B cell (primary cell): Measurements from ENCODE around the gene SACM1L. TPM values are rescaled to one million over a fixed set of nuclear protein-coding genes. Genes with fewer than 3 reads are reported as not detected.

Source experiments
- ATAC-seq: fragments of 200-7000 bp; cut with Tn5 transposase; one replicate; pipeline ENCODE4 v1.10.0; 2021; ENCODE audit warnings: low read depth, mild to moderate bottlenecking, moderate number of reproducible peaks, moderate library complexity
- CTCF ChIA-PET: fragments of 350-600 bp; sonication (Branson Sonifier 250); formaldehyde crosslinking; loops from one replicate; lab custom pipeline; 2021; ENCODE audit warnings: antibody characterized with exemption, inconsistent platforms; lab: Charles Lee
- POLR2A ChIA-PET: fragments of 350-600 bp; sonication (Branson Sonifier 250); formaldehyde crosslinking; loops from one replicate; lab custom pipeline; 2021; ENCODE audit warnings: antibody characterized with exemption; lab: Charles Lee
- DNase-seq: peaks from one replicate; pipeline ENCODE4 v3.0.0; 2013
- H2AFZ ChIP-seq: 2 replicates; pipeline ENCODE4 v1.6.1; 2012; ENCODE audit warnings: mild to moderate bottlenecking, low read depth, low read length; ENCODE audit not compliant: insufficient read depth, poor library complexity, severe bottlenecking
- H3K27ac ChIP-seq, 2 donors: 1 replicate in 1 of 2; 2 replicates in 1 of 2; pipeline ENCODE4 v1.5.1; 2012 to 2013; ENCODE audit warnings: low read length in 2 of 2, mild to moderate bottlenecking in 2 of 2, moderate library complexity in 1 of 2
- H3K27me3 ChIP-seq, 4 experiments: fragments of 200-600 bp in 1 of 4; sonication (generic) in 1 of 4; replicated peaks in 1 of 4; 1 replicate in 2 of 4; 2 replicates in 2 of 4; pipeline versions ENCODE4 v1.6.1 to v1.7.0; 2013 to 2016; ENCODE audit warnings: low read length in 3 of 4, mild to moderate bottlenecking in 2 of 4, mixed read lengths in 1 of 4, moderate library complexity in 1 of 4; ENCODE audit not compliant: insufficient read depth in 4 of 4, control insufficient read depth in 3 of 4; ENCODE audit errors: control extremely low read depth in 1 of 4
- H3K36me3 ChIP-seq, 2 experiments: replicated peaks in 1 of 2; 1 replicate in 1 of 2; 2 replicates in 1 of 2; pipeline versions ENCODE4 v1.6.1 to v1.7.1; 2013; ENCODE audit warnings: low read length in 1 of 2; ENCODE audit not compliant: insufficient read depth in 2 of 2, control insufficient read depth in 1 of 2; ENCODE audit errors: control extremely low read depth in 1 of 2, extremely low read depth in 1 of 2
- H3K4me1 ChIP-seq, 2 donors: fragments of 200-600 bp in 1 of 2; sonication (generic) in 1 of 2; 1 replicate in 1 of 2; 2 replicates in 1 of 2; pipeline versions ENCODE4 v1.5.1 to v1.6.1; 2013 to 2017; ENCODE audit warnings: low read length in 2 of 2; ENCODE audit not compliant: control insufficient read depth in 2 of 2, insufficient read depth in 2 of 2
- H3K4me2 ChIP-seq: replicated peaks from 2 replicates; pipeline ENCODE3; 2012; ENCODE audit warnings: mild to moderate bottlenecking, low read depth, low read length; ENCODE audit not compliant: poor library complexity, severe bottlenecking
- H3K4me3 ChIP-seq, 5 experiments: fragments of 200-600 bp in 1 of 5; sonication (generic) in 1 of 5; 1 replicate in 3 of 5; 2 replicates in 2 of 5; pipeline versions ENCODE4 v1.5.1 to v1.7.0; 2011 to 2016; ENCODE audit warnings: low read length in 4 of 5, mild to moderate bottlenecking in 4 of 5, low read depth in 2 of 5, control low read depth in 1 of 5, moderate library complexity in 1 of 5; ENCODE audit not compliant: insufficient read depth in 1 of 5; ENCODE audit errors: control extremely low read depth in 1 of 5, extremely low read depth in 1 of 5
- H3K79me2 ChIP-seq: fragments of 200-600 bp; sonication (generic); one replicate; pipeline ENCODE4 v1.6.0; 2016; ENCODE audit warnings: low read length; ENCODE audit not compliant: control insufficient read depth, insufficient read depth
- H3K9ac ChIP-seq: fragments of 200-600 bp; sonication (generic); 2 replicates; pipeline ENCODE4 v1.6.1; 2017; ENCODE audit warnings: mild to moderate bottlenecking, low read length, moderate library complexity
- H3K9me3 ChIP-seq, 3 donors: one replicate each; pipeline versions ENCODE4 v1.6.1 to v1.7.1; 2013; ENCODE audit warnings: low read length in 2 of 3; ENCODE audit not compliant: control insufficient read depth in 2 of 3, insufficient read depth in 1 of 3; ENCODE audit errors: control extremely low read depth in 1 of 3
- H4K20me1 ChIP-seq: 2 replicates; pipeline ENCODE4 v1.6.0; 2012; ENCODE audit warnings: mild to moderate bottlenecking, low read length; ENCODE audit not compliant: insufficient read depth, control insufficient read depth, poor library complexity, severe bottlenecking
- H3K27ac Mint-ChIP-seq: one replicate; pipeline ENCODE4 v1.8.0; 2021; ENCODE audit warnings: mixed read lengths
- H3K27me3 Mint-ChIP-seq: one replicate; pipeline ENCODE4 v1.8.0; 2021; ENCODE audit warnings: mixed read lengths
- H3K4me1 Mint-ChIP-seq: one replicate; pipeline ENCODE4 v1.8.0; 2021; ENCODE audit warnings: mixed read lengths
- H3K4me3 Mint-ChIP-seq: one replicate; pipeline ENCODE4 v1.8.0; 2021; ENCODE audit warnings: mixed read lengths
- H3K9me3 Mint-ChIP-seq: one replicate; pipeline ENCODE4 v1.8.0; 2022; ENCODE audit warnings: mixed read lengths; ENCODE audit not compliant: insufficient read depth
- EZH2 ChIP-seq: IDR thresholded peaks from 2 replicates; pipeline ENCODE4 v1.6.1; 2012; ENCODE audit warnings: borderline replicate concordance, low read depth, mild to moderate bottlenecking, moderate library complexity, low read length; ENCODE audit not compliant: insufficient read depth, poor library complexity, severe bottlenecking
- WGBS: methylation state at CpG from one replicate; pipeline ENCODE4 v1.1.5; 2013; ENCODE audit warnings: missing lambda C conversion rate; ENCODE audit not compliant: insufficient coverage; 5-methylcytosine and 5-hydroxymethylcytosine counted together
- intact Hi-C: fragments of 100-400 bp; cut with micrococcal nuclease; formaldehyde crosslinking; loops from one replicate; pipeline ENCODE4 v1.10.0; 2022
- polyA plus RNA-seq: library from polyadenylated mRNA; depleted of rRNA; stranded (reverse); fragments of >200 nt; gene quantifications from 2 replicates; pipeline ENCODE4 v1.2.3, GENCODE V29; 2012
- total RNA-seq, 2 donors: library from RNA; stranded (reverse); fragments of 120-200 nt in 1 of 2; gene quantifications; 1 replicate in 1 of 2; 2 replicates in 1 of 2; pipeline versions ENCODE4 v1.2.3 to v1.2.4, GENCODE V29; 2013 to 2022
- TF ChIP-seq, protein P1 (sequence below): fragments of 200-600 bp; IDR thresholded peaks from one replicate; pipeline ENCODE4 v1.8.0; 2022; ENCODE audit warnings: antibody characterized with exemption, mild to moderate bottlenecking

SACM1L gene
- total and polyA plus RNA-seq, 2 donors (not counting 1 experiment from before 2014, with no cell fraction given): 20.7 to 85.7 TPM

DNA sequence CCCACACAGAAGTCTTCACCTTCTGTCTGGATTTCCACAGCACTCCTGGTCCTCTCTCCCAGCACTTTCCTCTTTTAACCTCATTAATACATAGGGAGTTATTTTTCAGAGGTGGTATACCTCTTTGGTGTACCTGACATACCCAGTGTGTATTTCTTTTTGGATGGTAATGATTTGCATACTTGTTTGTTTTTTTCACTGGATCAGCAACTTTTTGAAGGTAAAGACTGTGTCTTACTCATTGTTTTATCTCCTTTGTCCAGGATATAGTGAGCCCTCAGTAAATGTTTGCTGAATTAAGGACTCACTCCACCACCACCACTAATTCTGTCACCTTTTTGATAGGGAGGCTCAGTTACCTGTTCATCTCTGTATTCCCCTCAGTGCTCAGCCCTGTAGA lies 52.1 kb downstream of the SACM1L start:
- Histone ChIP-seq H3K36me3 (peaks cover 12 to 63% of the 10 kb centered on the region in 2 experiments), H3K4me3 (peak overlapping the region in 1 of 5 experiments; percentile 27), H3K9ac (peak overlapping the region; percentile 41), H3K4me2 (peak overlapping the region; percentile 56), H3K27ac (peak overlapping the region; percentile 31 to 68), H4K20me1 (no peaks in the 10 kb centered on the region), H2AFZ (no peak overlapping the region), H3K9me3 (no peaks in the 10 kb centered on the region), H3K4me1 (peaks cover 16% of the 10 kb centered on the region in 2 donors), H3K27me3 (no peaks in the 10 kb centered on the region), H3K79me2 (no peaks in the 10 kb centered on the region)
- Mint-ChIP-seq H3K4me1 (peaks cover 24% of the 10 kb centered on the region), H3K27ac (peak overlapping the region; percentile 86), H3K27me3 (no peaks in the 10 kb centered on the region), H3K4me3 (peak overlapping the region; percentile 48), H3K9me3 (no peaks in the 10 kb centered on the region)
- DNase-seq: no peak
- POLR2A ChIA-PET: no interaction called here
- TF ChIP-seq, protein P1, sequence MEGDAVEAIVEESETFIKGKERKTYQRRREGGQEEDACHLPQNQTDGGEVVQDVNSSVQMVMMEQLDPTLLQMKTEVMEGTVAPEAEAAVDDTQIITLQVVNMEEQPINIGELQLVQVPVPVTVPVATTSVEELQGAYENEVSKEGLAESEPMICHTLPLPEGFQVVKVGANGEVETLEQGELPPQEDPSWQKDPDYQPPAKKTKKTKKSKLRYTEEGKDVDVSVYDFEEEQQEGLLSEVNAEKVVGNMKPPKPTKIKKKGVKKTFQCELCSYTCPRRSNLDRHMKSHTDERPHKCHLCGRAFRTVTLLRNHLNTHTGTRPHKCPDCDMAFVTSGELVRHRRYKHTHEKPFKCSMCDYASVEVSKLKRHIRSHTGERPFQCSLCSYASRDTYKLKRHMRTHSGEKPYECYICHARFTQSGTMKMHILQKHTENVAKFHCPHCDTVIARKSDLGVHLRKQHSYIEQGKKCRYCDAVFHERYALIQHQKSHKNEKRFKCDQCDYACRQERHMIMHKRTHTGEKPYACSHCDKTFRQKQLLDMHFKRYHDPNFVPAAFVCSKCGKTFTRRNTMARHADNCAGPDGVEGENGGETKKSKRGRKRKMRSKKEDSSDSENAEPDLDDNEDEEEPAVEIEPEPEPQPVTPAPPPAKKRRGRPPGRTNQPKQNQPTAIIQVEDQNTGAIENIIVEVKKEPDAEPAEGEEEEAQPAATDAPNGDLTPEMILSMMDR: no peak
- no peak for TF ChIP-seq EZH2
- intact Hi-C loops: no loop called here
- CTCF ChIA-PET: no interaction called here
- no peak for ATAC-seq

DNA sequence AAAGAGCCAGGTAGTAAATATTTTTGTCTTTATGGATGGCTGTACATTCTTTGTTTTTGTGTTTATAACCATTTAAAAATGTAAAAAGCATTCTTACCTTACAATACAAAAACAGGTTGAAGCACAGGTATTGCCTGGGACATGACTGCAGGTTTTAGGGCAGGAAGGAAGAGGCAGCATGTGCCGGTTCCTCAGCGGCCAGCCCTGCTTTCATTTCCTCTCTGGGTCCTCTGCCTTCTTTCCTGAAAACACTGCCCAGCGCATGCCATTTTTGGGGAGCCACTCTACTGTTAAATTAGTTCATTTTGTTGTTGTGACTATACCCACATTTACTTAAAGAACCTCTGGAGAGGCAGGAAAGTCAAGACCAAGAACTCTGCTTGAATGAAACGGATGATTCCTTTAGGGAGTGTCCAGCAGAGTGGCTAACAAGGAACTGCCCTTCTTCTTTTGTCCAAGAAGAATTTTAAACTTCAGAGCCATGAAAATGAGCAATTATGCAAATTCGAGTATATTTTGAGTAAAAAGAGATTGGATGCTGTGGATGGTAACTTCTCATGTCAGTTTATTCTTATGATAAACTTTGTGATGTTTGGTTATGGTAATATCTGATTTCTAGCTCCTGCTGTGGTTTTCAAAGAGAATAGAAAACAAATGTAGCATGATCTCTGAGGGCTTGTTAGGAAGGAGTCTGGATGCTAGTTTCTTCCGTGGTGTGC lies 52.7 kb downstream of the SACM1L start:
- H3K9me3 ChIP-seq: no peaks in the 10 kb centered on the region
- 91% methylated on average over 3 of the region's 6 CpGs for WGBS
- H3K36me3 ChIP-seq: peaks cover 8 to 62% of the 10 kb centered on the region in 2 experiments
- Mint-ChIP-seq H3K9me3 (no peaks in the 10 kb centered on the region), H3K27ac (peak overlapping the region; percentile 47), H3K4me3 (peak overlapping the region; percentile 24), H3K4me1 (peaks cover 24% of the 10 kb centered on the region), H3K27me3 (no peaks in the 10 kb centered on the region)
- no peaks in the 10 kb centered on the region for H3K27me3 ChIP-seq
- ChIA-PET CTCF (interaction anchor here (1.4 kb wide), 1 partner anchor 19 kb away, joined by 3 read pairs; no protein-coding TSS in a partner anchor), POLR2A (no interaction called here)
- H3K79me2 ChIP-seq: no peaks in the 10 kb centered on the region
- intact Hi-C loops: no loop called here
- DNase-seq (peak; percentile 24), ATAC-seq (peak; percentile 41)
- H3K9ac ChIP-seq: peak overlapping the region; percentile 41
- H4K20me1 ChIP-seq: no peaks in the 10 kb centered on the region
- TF ChIP-seq EZH2: no peak
- TF ChIP-seq, protein P1: no peak
- H3K4me2 ChIP-seq: peak overlapping the region; percentile 56
- H2AFZ ChIP-seq: no peak overlapping the region
- H3K27ac ChIP-seq: peak overlapping the region; percentile 31 to 68
- peak overlapping the region in 1 of 5 experiments; percentile 27 for H3K4me3 ChIP-seq
- H3K4me1 ChIP-seq: peaks cover 16% of the 10 kb centered on the region in 2 donors
